Tibial nerve (tissue), 3 donors: Measurements from ENCODE around the gene KRTAP23-1.

Experiments
- CTCF ChIP-seq, 5 experiments: fragments of 200-600 bp in 3 of 5; fragments of 450-650 bp in 2 of 5; sonication (generic) in 3 of 5; IDR thresholded peaks; one replicate each; pipeline ENCODE4 v1.5.1; 2016 to 2019; ENCODE audit warnings: antibody characterized with exemption in 5 of 5, mild to moderate bottlenecking in 3 of 5, moderate library complexity in 2 of 5
- POLR2A ChIP-seq, 2 donors: fragments of 450-650 bp; IDR thresholded peaks; one replicate each; pipeline ENCODE4 v1.6.1; 2017; ENCODE audit warnings: antibody characterized with exemption in 2 of 2, mild to moderate bottlenecking in 2 of 2, moderate library complexity in 2 of 2

- TF ChIP-seq CTCF (IDR thresholded peaks at IDR 0.05) (no peak), POLR2A (IDR thresholded peaks at IDR 0.05) (no peak)
Observed at GRCh38 chr21:30306884-30307283, 41.5 kb downstream of the KRTAP23-1 start.
